ENCODE data around the gene CPVL. TPM values are rescaled to one million over a fixed set of nuclear protein-coding genes. Genes with fewer than 3 reads are reported as not detected.
"Not testable (repeated sequence)": the region's sequence is repeated elsewhere in the genome, so short reads cannot be mapped to it uniquely, and the experiment has no call there.

CPVL gene
- total RNA-seq, 1 donor from 2014 or later, result 49.8 TPM

DNA sequence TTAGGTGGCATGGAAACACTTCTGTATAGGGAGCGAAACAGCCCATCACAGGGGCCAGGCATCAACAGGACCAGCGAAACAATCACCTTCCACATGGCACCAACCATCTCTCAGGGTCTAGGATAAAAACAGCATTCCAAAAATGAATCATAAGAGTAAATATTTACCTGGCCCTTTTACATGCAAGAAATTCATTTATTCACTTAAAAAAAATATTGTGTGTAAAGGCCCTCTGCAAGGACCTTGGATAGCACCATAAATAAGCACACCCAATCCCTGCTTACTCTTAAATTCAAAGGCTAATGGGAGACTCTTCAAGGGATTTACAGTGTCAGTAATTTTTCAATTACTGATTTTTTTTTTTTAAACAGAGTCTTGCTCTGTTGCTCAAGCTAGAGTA is 25.4 kb downstream of the CPVL start:
- DNase-seq (ENCODE audit: low spot score), result no peak

- no peak for DNase-seq (ENCODE audit: low spot score)
These were observed 26.8 kb downstream of the CPVL start for GRCh38 chr7:29119538-29119937.

GRCh38 chr7:29116361-29117200 is 29.8 kb downstream of the CPVL start:
- DNase-seq (ENCODE audit: low spot score), result no peak

DNA sequence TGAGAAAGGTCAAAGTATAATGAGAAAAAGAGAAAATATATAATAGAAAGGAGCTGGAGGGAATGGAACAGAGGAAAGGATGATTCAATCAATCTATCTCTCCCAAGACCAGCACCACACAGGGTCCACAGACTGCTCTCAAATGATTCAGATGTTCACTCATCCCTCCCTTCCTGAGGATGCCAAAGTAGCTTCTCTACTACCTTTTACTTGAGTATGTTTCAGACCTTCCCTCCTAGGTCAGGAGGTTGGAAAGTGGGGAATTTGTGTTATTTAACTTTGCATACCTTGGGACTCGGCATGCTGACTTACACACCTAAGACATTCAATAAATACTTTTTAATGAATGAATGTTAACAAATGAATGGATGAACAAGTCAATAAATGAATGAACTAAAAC is 30.6 kb downstream of the CPVL start:
- DNase-seq (ENCODE audit: low spot score), result no peak

DNA sequence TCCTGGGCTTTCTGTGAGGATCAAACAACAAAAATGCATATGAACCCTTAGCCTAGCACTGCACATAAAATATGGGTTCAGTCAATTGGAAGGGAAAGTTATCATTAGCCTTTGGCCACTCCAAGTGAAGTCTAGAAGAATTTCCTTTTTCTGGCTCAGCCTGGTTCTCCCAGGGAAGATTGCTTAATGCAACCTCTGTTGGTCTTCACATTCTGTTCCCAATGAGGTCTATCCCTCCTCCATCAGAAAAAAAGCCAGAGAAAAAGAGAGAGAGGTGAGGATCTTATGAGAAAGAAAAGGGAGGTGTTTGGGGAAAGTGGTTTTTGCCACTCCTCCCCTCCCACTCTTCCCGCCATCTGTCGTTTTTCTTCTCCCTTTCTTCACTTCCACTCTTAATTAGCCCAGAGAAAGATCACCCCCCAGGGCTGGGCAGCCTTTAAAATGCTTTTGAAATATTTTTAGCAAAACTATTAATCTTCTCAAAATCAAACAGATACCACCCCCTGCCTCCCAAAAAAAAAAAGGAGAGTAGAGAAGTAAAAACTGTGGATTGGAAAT is 31.1 kb downstream of the CPVL start:
- no peak for DNase-seq (ENCODE audit: low spot score)

DNA sequence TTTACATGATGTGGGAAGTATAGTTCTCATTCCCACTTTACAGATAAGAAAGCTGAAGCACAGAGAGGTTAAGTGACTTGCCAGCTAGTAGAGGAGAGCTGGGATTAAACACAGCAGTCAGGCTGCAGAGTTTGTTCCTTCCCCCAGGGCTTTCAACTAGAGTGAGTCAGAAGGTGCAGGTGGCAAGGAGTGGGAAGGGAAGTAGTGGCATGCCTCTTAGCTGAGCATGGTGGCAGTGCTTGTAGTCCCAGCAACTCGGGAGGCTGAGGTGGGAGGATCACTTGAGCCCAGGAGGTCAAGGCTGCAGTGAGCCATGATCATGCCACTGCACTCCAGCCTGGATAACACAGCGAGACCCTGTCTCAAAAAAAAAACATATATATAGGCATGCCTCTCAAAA is 32.1 kb downstream of the CPVL start:
- not testable (repeated sequence) for DNase-seq (ENCODE audit: low spot score)

DNA sequence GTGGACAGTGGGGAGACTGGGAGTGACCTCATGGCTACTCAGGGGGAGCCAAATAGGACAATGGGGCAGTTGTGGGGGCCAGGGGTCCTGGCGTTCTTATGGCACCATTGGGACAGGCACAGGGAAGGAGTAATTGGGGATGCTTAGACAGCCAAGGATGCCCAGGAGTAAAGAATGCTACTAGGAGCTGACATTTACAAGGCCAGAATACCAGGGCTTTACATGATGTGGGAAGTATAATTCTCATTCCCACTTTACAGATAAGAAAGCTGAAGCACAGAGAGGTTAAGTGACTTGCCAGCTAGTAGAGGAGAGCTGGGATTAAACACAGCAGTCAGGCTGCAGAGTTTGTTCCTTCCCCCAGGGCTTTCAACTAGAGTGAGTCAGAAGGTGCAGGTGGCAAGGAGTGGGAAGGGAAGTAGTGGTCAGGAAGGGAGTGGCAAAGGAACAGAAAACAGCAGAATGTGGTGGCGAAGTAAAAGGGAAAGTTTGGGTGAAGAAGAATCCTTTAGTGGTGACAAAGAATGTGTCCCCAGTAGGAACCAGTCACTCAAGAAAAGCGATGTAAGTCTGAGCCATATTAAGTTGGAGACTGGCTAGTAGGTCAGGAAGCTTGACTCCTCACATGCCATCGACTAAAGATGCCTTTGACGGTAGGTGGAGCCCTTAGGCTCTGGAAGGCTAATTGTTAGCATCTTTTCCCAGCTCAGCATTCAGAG is 32.8 kb downstream of the CPVL start:
- DNase-seq (ENCODE audit: low spot score), result no peak

DNA sequence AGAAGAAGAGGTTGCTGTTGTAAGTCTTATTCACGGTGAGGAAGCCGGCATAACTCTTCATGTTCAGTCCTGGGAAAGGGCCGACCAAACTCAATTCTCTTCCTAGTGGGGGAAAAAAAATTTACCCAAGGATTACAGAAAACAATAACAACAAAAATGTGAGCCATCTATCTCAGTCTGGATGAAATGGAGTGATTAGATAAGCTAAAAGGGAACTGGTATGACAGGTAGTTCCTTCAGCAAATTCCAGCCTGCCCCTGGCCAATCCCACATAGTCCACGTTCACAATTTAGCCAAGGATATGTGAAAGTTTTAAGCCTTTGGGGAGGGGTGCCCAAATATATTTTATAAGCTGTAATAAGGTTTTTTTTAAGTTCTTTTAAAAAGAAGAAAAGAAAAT is 33.6 kb downstream of the CPVL start:
- DNase-seq (ENCODE audit: low spot score), result no peak

- no peak for DNase-seq (ENCODE audit: low spot score)
These were observed 36.4 kb downstream of the CPVL start for GRCh38 chr7:29109899-29110298.

GRCh38 chr7:29109358-29109757 is 37.0 kb downstream of the CPVL start:
- DNase-seq (ENCODE audit: low spot score), result no peak

- DNase-seq (ENCODE audit: low spot score), result no peak
These were observed 39.3 kb downstream of the CPVL start for GRCh38 chr7:29107056-29107455.

DNA sequence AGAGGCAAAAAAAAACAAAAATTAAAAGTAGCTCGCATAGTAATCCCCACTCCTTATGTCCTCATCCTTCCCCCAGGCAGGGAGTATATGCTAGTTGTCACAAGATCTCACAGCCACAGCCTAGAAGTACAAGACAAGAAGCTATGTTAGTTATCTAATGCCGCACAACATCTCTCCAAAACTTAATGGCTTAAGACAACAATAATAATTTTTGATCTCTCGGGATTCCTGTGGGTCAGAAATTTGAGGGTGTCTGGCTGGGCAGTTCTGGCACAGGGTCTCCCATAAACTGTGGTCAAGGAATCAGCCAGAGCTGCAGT is 39.7 kb downstream of the CPVL start:
- no peak for DNase-seq (ENCODE audit: low spot score)

DNA sequence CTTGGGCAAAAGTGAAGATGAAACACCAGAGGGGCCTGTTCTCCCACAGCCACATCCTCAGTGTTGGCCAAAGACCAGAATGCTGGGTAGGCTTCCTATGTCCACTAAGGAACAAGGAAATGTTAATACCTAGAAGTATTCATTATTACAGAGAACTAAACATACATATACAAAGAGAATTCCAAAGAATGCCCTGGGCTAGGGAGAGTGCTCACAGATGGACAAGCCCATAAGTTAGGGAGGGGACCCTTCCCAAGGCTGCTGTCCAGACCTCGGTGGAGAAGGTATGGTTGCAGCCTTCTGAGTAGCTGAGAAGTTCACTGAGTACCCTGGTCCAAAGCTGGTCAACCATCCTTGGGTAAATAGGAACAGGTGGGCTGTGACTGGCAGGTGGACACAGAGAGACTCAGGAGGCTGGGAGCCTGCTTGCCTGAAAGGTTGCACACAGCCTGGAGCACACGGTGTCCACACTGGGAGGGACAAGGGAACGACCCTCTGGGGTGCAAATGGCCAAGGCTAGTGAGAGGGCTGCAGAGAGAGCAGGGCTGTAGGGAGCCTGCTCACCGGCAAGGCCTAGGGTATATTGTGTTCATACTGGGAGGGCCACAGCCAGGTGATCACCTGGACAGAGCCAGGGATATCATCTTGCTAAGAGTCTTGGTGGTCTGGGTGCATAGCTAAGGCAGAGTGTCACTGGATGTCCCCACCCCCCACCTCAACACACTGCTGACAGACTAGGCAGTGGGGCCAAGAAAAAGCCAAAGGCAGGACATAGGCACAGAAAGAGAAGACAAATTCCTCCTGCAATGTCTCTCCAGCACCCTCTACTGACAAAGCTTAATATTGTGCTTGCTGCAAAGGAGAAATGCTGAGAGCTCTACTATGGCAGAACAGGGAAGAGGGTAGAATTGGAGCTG is 40.3 kb downstream of the CPVL start:
- no peak for DNase-seq (ENCODE audit: low spot score)

DNA sequence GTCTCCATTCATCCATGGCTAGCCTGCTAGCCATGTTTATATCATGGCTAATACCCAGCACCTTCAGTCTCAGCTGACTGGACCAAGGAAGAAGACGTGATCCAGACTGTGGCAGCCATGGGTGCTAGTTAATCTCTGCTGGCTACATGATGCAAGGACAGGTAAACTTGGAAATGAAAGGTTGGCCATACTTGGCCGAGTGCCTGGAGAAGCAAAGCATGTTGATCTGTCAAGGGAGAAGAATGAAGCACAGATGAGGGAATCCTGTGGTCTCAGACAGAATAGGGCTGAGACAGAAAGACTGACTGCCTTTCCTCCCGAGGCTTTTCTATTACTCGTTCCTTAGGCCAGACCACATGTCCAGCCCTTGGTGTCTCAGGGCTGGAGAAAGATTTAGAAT is 41.1 kb downstream of the CPVL start:
- no peak for DNase-seq (ENCODE audit: low spot score)

GRCh38 chr7:29102558-29103151 is 43.7 kb downstream of the CPVL start:
- DNase-seq (ENCODE audit: low spot score), result no peak

- no peak for DNase-seq (ENCODE audit: low spot score)
These were observed 45.4 kb downstream of the CPVL start for GRCh38 chr7:29100924-29101323.

- DNase-seq (ENCODE audit: low spot score), result no peak
These were observed 46.2 kb downstream of the CPVL start for GRCh38 chr7:29099896-29100847.

GRCh38 chr7:29096446-29096730 is 49.9 kb downstream of the CPVL start:
- DNase-seq (ENCODE audit: low spot score), result no peak

DNA sequence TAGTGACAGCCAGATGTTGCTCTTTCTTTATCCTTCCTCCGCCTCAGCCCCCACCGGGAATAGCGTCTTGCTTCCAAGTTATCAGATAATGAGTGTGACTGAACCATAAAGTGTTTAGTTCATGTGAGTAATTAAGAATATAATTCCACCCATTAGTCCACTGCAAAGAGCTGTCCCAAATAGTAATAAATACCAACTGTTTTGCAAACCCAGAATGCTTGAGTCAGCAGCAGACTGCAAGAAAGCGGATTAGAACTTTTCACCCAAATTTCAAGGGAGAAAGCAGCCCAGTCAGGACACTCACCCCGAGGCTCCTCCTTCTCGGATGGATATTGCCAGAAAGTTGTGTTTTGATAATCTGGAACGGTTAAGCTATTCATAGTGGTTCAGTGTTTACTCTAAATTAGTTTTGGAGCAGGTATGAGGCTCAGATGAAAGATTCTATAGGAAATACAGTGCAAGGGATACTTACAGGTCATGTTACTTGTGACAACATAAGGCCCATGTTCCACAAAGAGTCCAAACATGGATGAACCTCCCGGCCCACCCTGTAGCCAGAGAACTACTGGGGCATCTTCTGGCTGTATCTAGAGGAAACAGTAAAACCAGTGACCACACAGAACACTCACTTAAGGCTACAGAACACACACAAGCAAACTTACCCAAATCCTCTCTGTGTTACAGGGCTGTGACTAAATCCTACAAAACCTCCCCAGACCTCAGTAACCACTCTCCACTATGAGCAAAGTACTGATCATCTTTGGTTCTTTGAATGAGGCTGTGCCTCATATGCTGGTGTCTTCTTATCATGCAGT is 50.5 kb downstream of the CPVL start:
- DNase-seq (ENCODE audit: low spot score), result no peak
